COR-L47 (cell line): Measurements from ENCODE around the gene MTERF4.

Source experiments
- DNase-seq: peaks from one replicate; lab custom pipeline; 2025; lab: John Stamatoyannopoulos, UW

MTERF4 gene

DNA sequence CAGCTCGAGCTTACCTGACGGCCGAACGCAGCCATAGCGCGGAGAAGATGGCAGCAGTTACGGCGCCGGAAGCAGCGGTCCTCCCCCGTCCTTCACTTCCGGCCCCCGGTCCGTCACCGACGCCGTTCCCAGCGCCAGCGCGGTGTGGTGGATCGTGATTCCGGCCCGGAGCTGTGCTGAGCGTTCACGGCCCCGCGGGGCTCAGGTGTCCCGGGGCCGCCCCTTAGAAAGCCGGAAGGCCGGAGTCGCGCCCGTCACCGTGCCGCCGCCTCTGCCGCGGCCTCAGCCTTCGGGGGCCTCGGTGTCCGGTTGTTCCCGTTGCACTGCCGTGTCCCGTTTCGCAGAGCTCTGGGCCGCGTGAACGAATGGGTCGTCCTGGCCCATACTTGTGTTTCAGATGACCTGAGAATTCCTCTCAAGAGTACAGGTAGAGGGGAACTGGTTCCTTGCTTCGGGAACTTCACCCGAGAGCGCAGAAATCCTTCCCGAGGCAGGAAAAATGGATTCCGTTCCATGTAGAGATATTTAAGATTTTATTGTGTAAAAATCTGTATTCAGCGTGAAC lies at the start of gene MTERF4:
TSS of gene MTERF4 (minus strand) at position 49 of the 565 bp plus-strand sequence. CDS start at position 35, 14 bp downstream.
- peak; percentile 44 for DNase-seq

GRCh38 chr2:241150660-241151530 lies 48.8 kb upstream of the MTERF4 start:
- DNase-seq = no peak

GRCh38 chr2:241149925-241150659 lies 48.0 kb upstream of the MTERF4 start, which contains the start of gene PPP1R7:
Gene PPP1R7 (plus strand): TSS chr2:241150467. CDS start chr2:241150496, 29 bp downstream.
- peak; percentile 83 for DNase-seq

DNA sequence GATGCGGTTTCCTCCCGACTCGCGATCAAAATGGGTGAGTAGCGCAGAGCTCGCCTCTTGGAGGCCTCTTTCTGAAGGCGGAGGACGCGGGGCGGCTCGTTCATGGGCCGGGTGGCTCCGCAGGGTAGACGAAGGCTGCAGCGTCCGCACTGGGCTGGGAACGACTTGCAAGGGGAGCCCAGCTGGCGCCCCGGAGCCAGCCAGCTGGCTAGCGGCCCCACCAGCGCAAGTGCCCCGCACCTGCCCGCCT lies 47.5 kb upstream of the MTERF4 start:
- no peak for DNase-seq

GRCh38 chr2:241148891-241149674 lies 47.0 kb upstream of the MTERF4 start, which contains the start of gene PASK:
Gene PASK (minus strand): TSS chr2:241149472. CDS start chr2:241143032, 6,440 bp downstream.
- DNase-seq = peak; percentile 89

- DNase-seq = no peak
Measured at GRCh38 chr2:241148239-241148638, 46.2 kb upstream of the MTERF4 start.

- DNase-seq = no peak
Measured at GRCh38 chr2:241147336-241147735, 45.2 kb upstream of the MTERF4 start.

- no peak for DNase-seq
Measured at GRCh38 chr2:241146286-241146685, 44.2 kb upstream of the MTERF4 start.

- DNase-seq = no peak
Measured at GRCh38 chr2:241142593-241142992, 40.5 kb upstream of the MTERF4 start.

DNA sequence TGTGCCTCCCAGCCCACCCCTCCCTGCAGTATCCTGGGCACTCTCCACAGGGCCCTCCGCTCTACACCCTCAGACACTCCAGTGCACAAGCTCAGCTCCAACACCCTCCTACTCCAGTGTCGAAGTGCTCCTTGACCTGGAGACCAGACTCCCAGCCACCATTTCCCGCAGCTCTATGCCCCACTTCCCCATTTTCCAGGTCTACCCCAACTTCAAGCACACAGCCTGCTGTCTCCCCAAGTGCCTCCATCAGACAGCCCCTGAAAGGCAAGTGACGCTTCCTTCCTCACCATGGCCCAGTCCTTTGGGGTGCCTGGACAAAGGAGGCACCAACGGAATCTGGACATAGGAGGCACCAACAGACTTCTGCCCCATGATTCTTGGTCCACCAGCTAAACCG lies 40.0 kb upstream of the MTERF4 start:
- DNase-seq = no peak

- DNase-seq = no peak
Measured at GRCh38 chr2:241141214-241141770, 39.2 kb upstream of the MTERF4 start.

- DNase-seq = no peak
Measured at GRCh38 chr2:241140445-241140840, 38.4 kb upstream of the MTERF4 start.

- DNase-seq = no peak
Measured at GRCh38 chr2:241139531-241140444, 37.7 kb upstream of the MTERF4 start.

DNA sequence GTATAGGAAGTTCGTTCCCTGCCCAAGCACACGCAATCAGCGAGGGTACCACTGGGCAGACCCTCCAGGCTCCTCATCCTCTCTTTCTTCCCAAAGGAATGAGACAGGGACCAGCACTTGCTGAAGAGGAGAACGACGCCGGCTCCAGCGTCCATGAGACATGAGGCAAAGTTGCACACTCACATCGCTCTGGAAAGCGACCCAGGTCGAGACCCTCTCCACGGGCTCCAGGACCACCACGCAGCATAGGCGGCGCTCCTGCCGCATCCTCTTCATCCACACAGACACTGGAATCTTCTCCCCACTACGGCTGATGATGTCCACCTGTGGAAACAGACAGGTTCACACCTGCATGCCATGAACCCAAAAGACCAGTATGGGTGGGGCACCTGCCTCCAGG lies 36.4 kb upstream of the MTERF4 start:
- DNase-seq = no peak

GRCh38 chr2:241137276-241138190 lies 35.4 kb upstream of the MTERF4 start:
- DNase-seq = no peak

GRCh38 chr2:241136661-241137260 lies 34.7 kb upstream of the MTERF4 start:
- DNase-seq = no peak

DNA sequence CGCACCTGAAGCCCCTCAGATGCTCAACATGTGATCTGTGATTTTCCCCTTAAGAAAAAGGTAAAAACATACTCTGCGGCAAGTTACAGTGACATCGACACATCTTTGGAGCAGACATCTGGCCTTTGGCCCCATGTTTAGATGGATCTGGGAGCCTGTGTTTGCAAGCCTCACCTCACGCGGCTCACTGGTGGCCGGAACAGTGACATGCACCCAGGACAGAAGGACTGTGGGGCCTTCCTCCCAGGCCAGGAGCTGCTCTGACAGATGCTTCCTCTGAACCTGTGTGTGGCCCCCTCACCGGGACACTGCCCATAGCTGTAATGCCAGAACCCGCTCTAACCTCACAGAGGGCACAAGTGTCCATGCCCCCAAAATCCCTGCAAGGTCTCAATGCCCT lies 34.1 kb upstream of the MTERF4 start:
- DNase-seq = no peak

GRCh38 chr2:241135737-241136136 lies 33.6 kb upstream of the MTERF4 start:
- DNase-seq = no peak

- DNase-seq = no peak
Measured at GRCh38 chr2:241134711-241135110, 32.6 kb upstream of the MTERF4 start.
